K562 (cell line): ENCODE measurements around the gene MYO10. TPM values are rescaled to one million over a fixed set of nuclear protein-coding genes. Genes with fewer than 3 reads are reported as not detected.

Experiments used
- ATAC-seq: fragments of 200-7000 bp; cut with Tn5 transposase; 3 replicates; pipeline ENCODE4 v1.9.1; 2020; ENCODE audit warnings: moderate library complexity
- BruUV-seq: library from RNA; stranded (reverse); fragments of 400-500 nt; replicated peaks from 2 replicates; lab custom pipeline; 2021; lab: Mats Ljungman, UMichigan
- CTCF ChIA-PET: fragments of 300-600 bp; formaldehyde crosslinking; extraction: SDS; loops from one replicate; lab custom pipeline; 2021; ENCODE audit warnings: low intra/inter-chr PET ratio; lab: Yijun Ruan, JAX
- POLR2A ChIA-PET: fragments of 300-600, 350-650 bp; sonication (Branson Sonifier 250); formaldehyde crosslinking; extraction: SDS; loops from one replicate; lab custom pipeline; 2021; ENCODE audit warnings: antibody characterized with exemption, inconsistent platforms; lab: Yijun Ruan, JAX
- DNase-seq, 4 experiments: peaks; one replicate each; pipeline versions ENCODE4 v3.0.0 to v3.0.0-alpha.2; 2011 to 2018; ENCODE audit warnings: low spot score in 3 of 4, mixed read lengths in 3 of 4; ENCODE audit errors: extremely low read depth in 1 of 4
- FAIRE-seq: peaks from 2 replicates; lab custom pipeline; 2011; peaks lifted over from hg19 to GRCh38; lab: Jason Lieb, UNC
- H2AFZ ChIP-seq: 2 replicates; pipeline ENCODE4 v1.6.0; 2011; ENCODE audit warnings: low read depth, low read length, control low read depth, inconsistent platforms
- H3K27ac ChIP-seq: fragments of 200-600 bp; 3 replicates; pipeline ENCODE4 v1.8.0; 2011; ENCODE audit warnings: low read depth, mild to moderate bottlenecking, control low read depth, inconsistent platforms, low read length, moderate library complexity, mixed read lengths; ENCODE audit errors: extremely low read depth
- H3K27me3 ChIP-seq, 2 experiments: fragments of 300-600 bp in 1 of 2; 2 replicates in 1 of 2; 3 replicates in 1 of 2; pipeline versions ENCODE4 v1.6.0 to v1.8.0; 2011; ENCODE audit warnings: inconsistent platforms in 2 of 2, low read length in 2 of 2, mild to moderate bottlenecking in 1 of 2, mixed read lengths in 1 of 2, moderate library complexity in 1 of 2; ENCODE audit not compliant: control insufficient read depth in 2 of 2, insufficient read depth in 2 of 2
- H3K36me3 ChIP-seq: fragments of 300-600 bp; 3 replicates; pipeline ENCODE4 v1.8.0; 2011; ENCODE audit warnings: mild to moderate bottlenecking, low read length, inconsistent platforms; ENCODE audit not compliant: control insufficient read depth, insufficient read depth
- H3K4me1 ChIP-seq, 2 experiments: fragments of 200-600 bp in 1 of 2; replicated peaks in 1 of 2; 2 replicates in 1 of 2; 3 replicates in 1 of 2; pipeline versions ENCODE4 v1.5.1 to v1.8.0; 2011; ENCODE audit warnings: inconsistent platforms in 2 of 2, low read length in 2 of 2, mild to moderate bottlenecking in 1 of 2, mixed read lengths in 1 of 2, moderate library complexity in 1 of 2; ENCODE audit not compliant: control insufficient read depth in 2 of 2, insufficient read depth in 2 of 2
- H3K4me2 ChIP-seq: 2 replicates; pipeline ENCODE4 v1.6.1; 2011; ENCODE audit warnings: low read length, control low read depth, inconsistent platforms, mixed read lengths; ENCODE audit not compliant: insufficient read depth
- H3K4me3 ChIP-seq: fragments of 200-600 bp; sonication (generic), shearing (Covaris generic); 2 replicates; pipeline ENCODE4 v1.5.1; 2016; ENCODE audit warnings: control low read depth, inconsistent platforms
- H3K79me2 ChIP-seq: fragments of 200-600 bp; 3 replicates; pipeline ENCODE4 v1.8.0; 2011; ENCODE audit warnings: low read length, inconsistent platforms; ENCODE audit not compliant: control insufficient read depth, insufficient read depth
- H3K9ac ChIP-seq, 2 experiments: 2 replicates each; pipeline versions ENCODE4 v1.6.0 to v1.6.1; 2011; ENCODE audit warnings: low read depth in 2 of 2, low read length in 2 of 2, control low read depth in 1 of 2, inconsistent platforms in 1 of 2, mild to moderate bottlenecking in 1 of 2, mixed read lengths in 1 of 2; ENCODE audit not compliant: insufficient read depth in 1 of 2
- H3K9me1 ChIP-seq: one replicate; pipeline ENCODE4 v1.6.0; 2011; ENCODE audit warnings: inconsistent platforms, mild to moderate bottlenecking, low read length, moderate library complexity; ENCODE audit not compliant: control insufficient read depth, insufficient read depth
- H3K9me3 ChIP-seq: replicated peaks from 2 replicates; pipeline ENCODE4 v1.5.1; 2011; ENCODE audit warnings: low read depth, low read length, inconsistent platforms; ENCODE audit not compliant: control insufficient read depth, insufficient read depth
- H4K20me1 ChIP-seq: replicated peaks from 2 replicates; pipeline ENCODE4 v1.6.1; 2011; ENCODE audit warnings: low read length, inconsistent platforms, mixed read lengths; ENCODE audit not compliant: control insufficient read depth, insufficient read depth
- AFF4 ChIP-seq: sonication (generic); formaldehyde crosslinking; IDR thresholded peaks from 2 replicates; pipeline ENCODE4 v1.8.0; 2023; ENCODE audit warnings: mild to moderate bottlenecking, missing genetic modification reagents
- ATF7 ChIP-seq: fragments of 450-650 bp; IDR thresholded peaks from 2 replicates; pipeline ENCODE4 v1.7.1; 2014; ENCODE audit warnings: mild to moderate bottlenecking, moderate library complexity
- ELK1 ChIP-seq: sonication (generic); formaldehyde crosslinking; IDR thresholded peaks from 2 replicates; pipeline ENCODE4 v1.8.1; 2022; ENCODE audit warnings: missing genetic modification reagents
- FOXP1 ChIP-seq: sonication (generic); formaldehyde crosslinking; IDR thresholded peaks from 2 replicates; pipeline ENCODE4 v1.8.0; 2022; ENCODE audit warnings: mild to moderate bottlenecking, missing genetic modification reagents
- JUNB ChIP-seq: fragments of 450-650 bp; formaldehyde crosslinking; conservative IDR thresholded peaks from 2 replicates; pipeline ENCODE4 v1.4.0; 2020; ENCODE audit warnings: mild to moderate bottlenecking
- KAT7 ChIP-seq: sonication (generic); formaldehyde crosslinking; IDR thresholded peaks from 2 replicates; pipeline ENCODE4 v1.8.0; 2022; ENCODE audit warnings: missing genetic modification reagents, mild to moderate bottlenecking, borderline replicate concordance
- RAD21 ChIP-seq, 2 experiments: fragments of 250-450 bp in 1 of 2; fragments of 450-650 bp in 1 of 2; sonication (Bioruptor Pico) in 1 of 2; formaldehyde crosslinking in 1 of 2; IDR thresholded peaks in 1 of 2; conservative IDR thresholded peaks in 1 of 2; 2 replicates each; pipeline versions ENCODE4 v1.4.0 to v1.8.0; 2020 to 2022; ENCODE audit warnings: mild to moderate bottlenecking in 2 of 2, moderate library complexity in 1 of 2
- RBM39 ChIP-seq: fragments of 200-400 bp; formaldehyde crosslinking; optimal IDR thresholded peaks from 2 replicates; pipeline ENCODE3; 2018; ENCODE audit warnings: low read depth, low read length
- RCOR1 ChIP-seq, 2 experiments: IDR thresholded peaks; 2 replicates each; pipeline ENCODE4 v1.6.1; 2012; ENCODE audit warnings: low read depth in 2 of 2, low read length in 2 of 2, borderline replicate concordance in 1 of 2, improper control_type of control experiment in 1 of 2
- ZZZ3 ChIP-seq: fragments of 450-650 bp; IDR thresholded peaks from 2 replicates; pipeline ENCODE4 v1.6.1; 2016; ENCODE audit warnings: antibody characterized with exemption, mild to moderate bottlenecking, moderate library complexity
- WGBS: fragments of 100-300 bp; shearing (Covaris generic); methylation state at CpG from one replicate; pipeline ENCODE4 v1.1.6; 2016; ENCODE audit warnings: low coverage, mixed read lengths; ENCODE audit not compliant: insufficient coverage; ENCODE audit errors: missing lambda C conversion rate; 5-methylcytosine and 5-hydroxymethylcytosine counted together
- in situ Hi-C: fragments of 300-500 bp; cut with MboI; formaldehyde crosslinking; loops from 4 replicates; pipeline ENCODE4 v1.15.0; 2018; ENCODE audit warnings: inconsistent platforms, mixed read lengths
- intact Hi-C: fragments of 100-400 bp; cut with micrococcal nuclease; formaldehyde crosslinking; loops from 2 replicates; pipeline ENCODE4 v1.14.2; 2022
- polyA plus RNA-seq, 8 experiments: library from polyadenylated mRNA; depleted of rRNA in 4 of 8; stranded (reverse) in 5 of 8; unstranded in 3 of 8; fragments of >200 nt; fragmentation: Nextera tagmentation in 2 of 8; fragmentation: Illumina TruSeq in 1 of 8; extraction: Ambion mirVana in 2 of 8; extraction: Trizol in 1 of 8; gene quantifications; 2 replicates each; pipeline versions ENCODE4 v1.2.1 to v1.2.3, GENCODE V29; 2011 to 2014; ENCODE audit warnings: inconsistent platforms in 1 of 8, missing spikeins in 1 of 8
- total RNA-seq, 7 experiments: library from RNA; depleted of rRNA in 6 of 7; stranded (reverse); fragments of >200 nt in 6 of 7; fragmentation: Illumina TruSeq in 2 of 7; extraction: Trizol in 2 of 7; gene quantifications; 2 replicates each; pipeline versions ENCODE4 v1.2.1 to v1.2.3, GENCODE V29; 2011 to 2021; ENCODE audit warnings: low replicate concordance in 1 of 7

Gene MYO10
- total and polyA plus RNA-seq, 9 of the 15 experiments (the other 6 are each of a cell fraction or from before 2014, with no cell fraction given) = 0.04 to 0.24 TPM; not detected in 7

DNA sequence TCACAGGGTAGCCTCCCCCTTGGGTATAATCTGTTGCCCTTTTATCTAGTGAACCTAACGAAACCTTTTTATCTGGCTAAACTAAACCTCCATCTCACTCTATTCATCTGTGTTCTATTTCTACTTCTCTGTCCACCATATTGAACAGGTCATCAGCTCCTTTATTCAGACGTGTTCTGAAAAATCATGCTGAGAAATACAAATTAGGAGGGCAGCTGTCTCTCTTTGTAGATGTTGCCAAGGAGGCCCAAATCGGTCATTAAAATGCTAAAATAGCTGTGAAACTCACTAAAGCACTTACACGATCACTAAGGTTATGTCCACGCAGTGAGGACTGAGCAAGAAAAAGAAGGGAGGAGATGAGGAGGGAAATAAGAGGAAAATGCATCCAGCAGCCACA, 203.7 kb downstream of the MYO10 start:
- ChIA-PET CTCF (no interaction called here), POLR2A (interaction anchor here (0.6 kb wide), 1 partner anchor 18 kb away, joined by 3 read pairs; no protein-coding TSS in a partner anchor)
- no peaks in the 10 kb centered on the region for H3K36me3 ChIP-seq
- H3K27ac ChIP-seq = no peak overlapping the region
- H3K9ac ChIP-seq = no peak overlapping the region
- H4K20me1 ChIP-seq = no peaks in the 10 kb centered on the region
- 5% methylated on average over 5 of the region's 5 CpGs for whole genome bisulfite sequencing
- no peaks in the 10 kb centered on the region for H3K9me3 ChIP-seq
- no TSS peak for BruUV-seq
- in situ Hi-C loops = no loop called here
- H3K4me1 ChIP-seq = no peaks in the 10 kb centered on the region
- H3K4me2 ChIP-seq = no peak overlapping the region
- no peak for ATAC-seq
- intact Hi-C loops = no loop called here
- H3K4me3 ChIP-seq = no peak overlapping the region
- peaks cover 0 to 8% of the 10 kb centered on the region in 2 experiments; a peak in 1 of 5 replicates for H3K27me3 ChIP-seq
- H3K79me2 ChIP-seq = no peaks in the 10 kb centered on the region
- H3K9me1 ChIP-seq = no peaks in the 10 kb centered on the region
- no peak for DNase-seq
- FAIRE-seq = no peak
- H2AFZ ChIP-seq = no peak overlapping the region
- TF ChIP-seq RBM39 (no peak), KAT7 (no peak), FOXP1 (CRISPR knock-in tag) (no peak), RAD21 (CRISPR knock-in tag; conservative IDR thresholded peaks at IDR 0.05 in 1 of 2, IDR thresholded peaks at IDR 0.05 in 1 of 2) (no peak), ZZZ3 (no peak), ATF7 (no peak), JUNB (CRISPR knock-in tag) (no peak), AFF4 (CRISPR knock-in tag) (no peak), ELK1 (CRISPR knock-in tag) (no peak), RCOR1 (IDR thresholded peaks at IDR 0.05; ENCODE audit: borderline replicate concordance in 1 of 2, low read depth in 2 of 2, low read length in 2 of 2) (no peak)
